Stomach (tissue), 4 donors: ENCODE measurements around the gene SUPT20H.

Experiments used
- POLR2A ChIP-seq, 4 donors: fragments of 450-650 bp; IDR thresholded peaks; one replicate each; pipeline ENCODE4 v1.6.1; 2016; ENCODE audit warnings: antibody characterized with exemption in 4 of 4, control low read depth in 2 of 4, mild to moderate bottlenecking in 1 of 4, moderate library complexity in 1 of 4
- POLR2AphosphoS5 ChIP-seq, 3 donors: sonication (generic); formaldehyde crosslinking; IDR thresholded peaks; one replicate each; pipeline ENCODE4 v1.6.1; 2016; ENCODE audit warnings: antibody characterized with exemption in 3 of 3

- TF ChIP-seq POLR2AphosphoS5 (IDR thresholded peaks at IDR 0.05) (no peak), POLR2A (IDR thresholded peaks at IDR 0.05) (no peak)
Observed at GRCh38 chr13:37070145-37070695, 10.7 kb upstream of the SUPT20H start.
